ENCODE data around the gene DOC2B.

DNA sequence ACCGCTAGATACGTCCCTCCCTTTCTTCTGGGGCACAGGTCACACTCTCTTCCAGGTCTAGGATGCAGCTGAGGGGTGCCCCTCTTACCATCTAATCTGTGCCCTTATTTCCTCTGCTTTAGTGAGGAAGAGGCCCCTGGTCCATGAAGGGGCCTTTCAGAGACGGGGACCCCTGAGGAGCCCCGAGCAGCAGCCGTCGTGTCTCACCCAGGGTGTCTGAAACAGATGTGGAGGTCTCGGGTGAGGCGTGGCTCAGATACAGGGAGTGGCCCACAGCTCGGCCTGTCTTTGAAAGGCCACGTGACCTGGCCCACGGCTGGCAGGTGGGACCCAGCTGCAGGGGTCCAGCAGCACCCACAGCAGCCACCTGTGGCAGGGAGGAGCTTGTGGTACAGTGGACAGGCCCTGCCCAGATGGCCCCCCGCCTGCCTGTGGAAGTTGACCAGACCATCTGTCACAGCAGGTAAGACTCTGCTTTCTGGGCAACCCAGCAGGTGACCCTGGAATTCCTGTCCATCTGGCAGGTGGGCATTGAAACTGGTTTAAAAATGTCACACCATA, 28.5 kb downstream of the DOC2B start:
- TF ChIP-seq POLR2A (IDR thresholded peaks at IDR 0.05): no peak
- TF ChIP-seq, protein P1, sequence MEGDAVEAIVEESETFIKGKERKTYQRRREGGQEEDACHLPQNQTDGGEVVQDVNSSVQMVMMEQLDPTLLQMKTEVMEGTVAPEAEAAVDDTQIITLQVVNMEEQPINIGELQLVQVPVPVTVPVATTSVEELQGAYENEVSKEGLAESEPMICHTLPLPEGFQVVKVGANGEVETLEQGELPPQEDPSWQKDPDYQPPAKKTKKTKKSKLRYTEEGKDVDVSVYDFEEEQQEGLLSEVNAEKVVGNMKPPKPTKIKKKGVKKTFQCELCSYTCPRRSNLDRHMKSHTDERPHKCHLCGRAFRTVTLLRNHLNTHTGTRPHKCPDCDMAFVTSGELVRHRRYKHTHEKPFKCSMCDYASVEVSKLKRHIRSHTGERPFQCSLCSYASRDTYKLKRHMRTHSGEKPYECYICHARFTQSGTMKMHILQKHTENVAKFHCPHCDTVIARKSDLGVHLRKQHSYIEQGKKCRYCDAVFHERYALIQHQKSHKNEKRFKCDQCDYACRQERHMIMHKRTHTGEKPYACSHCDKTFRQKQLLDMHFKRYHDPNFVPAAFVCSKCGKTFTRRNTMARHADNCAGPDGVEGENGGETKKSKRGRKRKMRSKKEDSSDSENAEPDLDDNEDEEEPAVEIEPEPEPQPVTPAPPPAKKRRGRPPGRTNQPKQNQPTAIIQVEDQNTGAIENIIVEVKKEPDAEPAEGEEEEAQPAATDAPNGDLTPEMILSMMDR (IDR thresholded peaks at IDR 0.05): no peak
